LoVo (cell line): ENCODE data around the gene GOSR2.
"Not testable (repeated sequence)": the region's sequence is repeated elsewhere in the genome, so short reads cannot be mapped to it uniquely, and the experiment has no call there.

ENCODE experiments used
- DNase-seq: peaks from one replicate; pipeline ENCODE4 v3.0.0-alpha.2; 2016; ENCODE audit warnings: low spot score

GOSR2 gene

DNA sequence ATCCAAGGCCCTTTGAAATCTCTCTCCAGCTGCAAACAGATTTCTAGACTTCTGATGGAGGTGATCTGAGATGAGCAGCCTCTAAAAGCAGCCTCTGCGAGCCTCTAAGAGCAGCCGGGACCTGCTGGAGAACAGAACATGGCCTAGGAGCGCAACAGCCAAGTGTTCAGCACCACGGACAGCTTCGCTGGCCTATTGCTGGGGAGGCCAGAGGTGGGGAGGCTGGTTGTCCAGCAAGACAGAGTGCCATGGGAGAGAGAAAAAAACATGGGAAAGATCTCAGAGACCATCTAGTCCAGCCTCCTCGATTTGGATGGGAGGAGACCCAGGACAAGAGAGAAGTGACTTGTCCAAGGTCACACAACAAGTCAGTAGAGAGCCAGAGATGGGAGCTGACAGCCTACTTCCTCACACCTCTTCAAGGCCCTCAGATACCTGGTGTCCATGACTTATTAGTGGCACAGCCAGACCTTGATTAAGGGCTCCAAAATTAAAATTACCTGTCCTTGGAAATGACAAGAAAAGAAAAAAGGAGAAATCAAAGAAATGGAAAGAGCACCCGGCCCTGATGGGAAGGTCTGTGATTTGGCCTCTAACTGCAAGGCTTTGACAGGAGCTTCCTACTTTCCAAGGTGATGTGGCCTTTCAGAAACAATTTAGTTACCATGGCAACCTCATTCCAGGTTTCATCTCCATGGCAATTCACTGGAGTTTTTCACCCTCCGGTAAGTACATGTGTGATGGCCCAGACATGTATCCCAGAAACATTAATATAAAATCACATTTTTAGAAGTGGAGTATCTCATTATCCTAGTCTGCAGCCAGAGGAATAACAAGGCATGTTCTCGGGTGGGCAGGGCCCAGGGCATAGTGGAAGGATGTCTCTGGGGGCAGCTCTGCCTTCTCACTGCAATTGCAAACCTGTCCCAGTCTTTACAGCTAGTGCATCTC lies 41.6 kb downstream of the GOSR2 start:
- DNase-seq = no peak

DNA sequence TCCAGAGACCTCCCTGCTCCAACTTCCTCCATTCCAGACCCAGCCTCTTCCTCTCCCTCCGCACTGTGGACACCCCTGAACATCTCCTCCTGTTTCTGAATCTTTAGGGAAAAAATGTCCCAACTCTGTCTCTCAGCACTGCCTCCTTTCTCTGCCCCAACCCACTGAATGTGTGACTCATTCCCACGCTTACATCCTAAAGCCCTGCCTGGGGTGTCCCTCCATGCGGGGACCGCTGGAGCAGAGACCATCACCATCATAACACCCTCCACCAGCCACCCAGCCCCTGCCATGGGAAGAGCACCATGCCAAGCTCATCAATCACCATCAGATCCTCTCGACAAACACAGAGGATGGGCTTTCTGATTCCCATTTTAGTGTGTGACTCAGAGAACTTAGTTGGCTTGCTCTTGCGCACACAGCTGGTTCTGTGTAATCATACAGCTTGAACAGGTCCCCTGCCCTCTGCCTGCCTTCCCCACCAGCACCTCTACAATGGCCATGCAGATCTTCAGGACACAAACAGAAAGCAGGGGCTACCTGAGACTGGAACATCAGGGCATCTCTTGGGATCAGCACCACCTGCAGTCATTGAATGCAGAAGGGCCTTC lies 45.4 kb downstream of the GOSR2 start:
- DNase-seq = no peak

DNA sequence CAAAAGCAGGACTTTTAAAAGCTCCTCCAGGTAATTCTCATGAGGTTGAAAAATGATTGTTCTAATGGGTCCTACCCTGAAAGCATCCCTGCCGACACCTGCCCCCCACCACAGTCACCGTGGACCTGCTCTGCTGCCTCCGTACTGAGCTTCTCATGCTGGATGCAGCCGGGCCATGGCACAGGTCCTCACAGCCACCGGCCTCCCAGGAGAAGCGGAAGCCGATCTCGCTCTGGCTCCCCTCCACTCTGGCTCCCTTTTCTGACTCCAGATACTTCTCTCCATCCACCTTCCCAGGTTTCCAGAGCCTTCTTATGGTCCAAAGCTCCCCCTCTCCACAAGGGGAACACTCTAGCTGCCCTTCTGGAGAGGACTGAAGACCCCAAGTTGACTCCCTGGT lies 45.9 kb downstream of the GOSR2 start:
- DNase-seq = no peak

DNA sequence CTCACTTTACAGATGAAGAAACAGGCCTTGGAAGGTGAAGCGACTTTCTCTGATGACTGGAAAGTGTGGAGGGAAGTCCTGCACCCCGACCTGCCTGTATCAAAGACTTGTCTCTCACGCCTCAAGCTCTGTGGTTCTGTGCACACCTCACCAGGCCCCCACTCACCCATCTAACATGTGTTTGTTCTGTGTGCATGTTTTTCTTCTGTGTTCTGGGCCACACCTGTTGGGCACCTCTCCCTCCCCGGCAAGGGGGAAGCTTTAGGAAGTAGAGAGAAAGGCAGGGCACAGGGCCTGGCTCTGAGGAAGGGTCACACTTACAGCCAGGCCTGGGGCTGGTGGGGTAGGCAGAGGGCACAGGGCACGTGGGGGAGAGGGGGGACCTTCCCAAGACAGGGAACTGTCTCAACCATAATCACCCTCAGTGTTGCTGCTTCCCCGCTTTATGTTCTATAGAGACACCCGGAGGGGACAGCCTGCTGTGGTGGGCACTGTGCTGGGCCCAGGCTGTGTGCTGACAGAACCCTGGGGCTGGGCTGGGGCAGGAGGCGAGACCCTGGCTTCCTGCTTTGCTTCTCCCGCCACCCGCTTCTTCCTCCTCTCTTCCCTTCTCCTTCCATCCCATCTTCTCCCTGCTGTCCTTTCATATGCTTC lies 48.8 kb downstream of the GOSR2 start:
- no peak for DNase-seq

DNA sequence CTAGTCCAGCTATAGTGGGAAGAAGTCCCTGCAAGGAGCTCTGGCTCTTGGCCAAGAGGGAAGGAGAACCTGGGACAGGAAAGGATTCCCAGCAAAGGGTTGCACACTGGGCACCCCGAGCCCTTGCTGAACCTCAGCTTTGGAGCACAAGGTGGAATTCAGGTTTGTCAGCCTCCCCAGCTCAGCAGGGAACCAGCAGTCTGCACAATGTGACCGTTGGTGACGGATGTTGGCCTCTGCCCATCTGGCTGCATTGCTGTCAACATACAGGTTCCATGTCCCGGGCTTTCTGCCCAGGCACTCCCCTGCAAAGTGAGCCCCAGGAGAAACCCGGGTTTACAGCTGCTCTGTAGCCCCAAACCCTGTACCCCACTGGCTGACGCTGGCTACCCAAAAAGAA lies 49.4 kb downstream of the GOSR2 start:
- DNase-seq = no peak

DNA sequence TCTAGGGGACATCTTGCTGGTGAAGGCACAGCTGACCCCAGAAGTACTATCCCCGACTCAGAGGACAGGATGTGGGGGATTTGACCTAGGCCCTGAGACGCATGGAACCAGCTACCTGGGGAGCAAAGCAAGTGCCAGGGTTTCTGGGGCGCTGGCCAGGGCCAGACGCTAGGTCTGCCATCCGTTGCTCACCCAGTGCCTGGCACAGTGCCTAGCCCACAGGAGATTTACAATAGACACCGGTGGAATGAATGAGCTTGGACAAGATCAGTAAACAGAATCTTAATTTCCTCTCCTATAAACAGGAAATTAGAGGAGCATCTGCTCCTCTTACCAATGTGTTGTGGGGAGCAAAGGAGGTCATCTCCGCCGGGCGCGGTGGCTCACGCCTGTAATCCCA lies 51.1 kb downstream of the GOSR2 start:
- DNase-seq = no peak

DNA sequence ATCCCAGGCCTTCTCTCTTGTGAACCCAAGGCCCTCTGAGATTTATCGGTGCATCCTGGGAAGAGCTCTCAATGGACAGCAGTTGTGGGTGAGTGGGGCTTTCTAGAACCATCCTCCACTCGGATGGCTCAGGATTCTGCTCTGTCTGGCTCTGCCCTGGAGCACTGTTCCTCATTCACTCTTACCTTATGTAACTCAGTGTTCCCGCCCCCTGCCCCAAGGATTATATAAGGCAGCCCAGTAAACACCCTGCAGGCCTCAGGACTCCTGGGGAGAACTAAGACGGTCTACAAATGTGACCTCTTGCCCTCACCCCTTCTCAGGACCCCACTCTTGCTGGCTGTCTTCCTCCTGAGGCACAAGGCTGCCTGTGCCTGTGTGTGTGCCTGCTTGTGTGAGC lies 52.3 kb downstream of the GOSR2 start:
- no peak for DNase-seq

DNA sequence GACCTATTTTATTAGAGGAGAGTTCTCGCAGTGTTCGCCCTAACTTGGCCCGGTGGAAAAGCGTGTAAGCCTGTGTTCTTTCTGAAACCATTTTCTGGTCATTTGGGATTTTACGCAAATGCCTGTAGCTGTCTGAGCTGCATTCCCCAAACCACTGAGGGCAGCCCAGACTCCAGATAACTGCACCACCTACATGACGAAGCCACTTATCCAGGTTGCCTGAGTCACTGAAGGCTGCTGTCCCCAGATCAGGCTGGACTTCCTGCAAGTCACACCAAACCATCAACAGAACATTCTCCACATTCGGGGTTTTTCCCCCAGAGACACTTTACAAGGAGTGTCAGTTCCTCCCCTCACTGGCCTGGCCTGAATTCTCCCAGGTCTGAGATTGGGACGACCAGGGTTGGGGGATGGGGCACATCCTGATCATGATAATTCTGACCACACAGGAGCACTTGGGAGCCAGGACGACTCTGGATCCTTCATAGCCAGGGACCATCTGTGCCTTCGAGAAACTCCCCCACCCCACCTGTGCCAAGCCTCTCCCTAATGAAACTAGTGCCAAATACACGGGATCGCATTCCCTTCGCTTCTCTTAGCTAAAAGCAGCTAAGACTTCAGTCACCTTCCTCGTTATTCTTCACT lies 53.8 kb downstream of the GOSR2 start:
- DNase-seq = no peak

DNA sequence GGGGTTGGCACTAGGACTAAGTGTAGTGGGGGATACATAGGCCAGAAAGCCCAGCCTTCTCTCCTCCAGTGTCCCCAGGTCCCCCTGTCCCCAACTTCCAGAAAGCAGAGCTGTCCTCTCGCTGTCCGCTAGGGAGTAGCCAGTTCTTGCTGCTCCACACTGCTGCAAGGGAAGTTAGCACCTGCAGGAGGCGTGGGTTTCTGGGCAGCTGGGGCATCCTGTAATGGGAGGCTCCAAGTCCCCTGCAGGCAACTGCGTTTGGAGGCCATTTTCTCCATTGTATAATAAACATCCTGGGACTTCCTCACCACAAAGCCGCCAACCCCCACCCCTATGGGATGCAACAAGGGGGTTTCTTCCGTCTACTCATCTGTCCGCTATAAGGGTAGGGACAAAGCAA lies 54.4 kb downstream of the GOSR2 start:
- no peak for DNase-seq

DNA sequence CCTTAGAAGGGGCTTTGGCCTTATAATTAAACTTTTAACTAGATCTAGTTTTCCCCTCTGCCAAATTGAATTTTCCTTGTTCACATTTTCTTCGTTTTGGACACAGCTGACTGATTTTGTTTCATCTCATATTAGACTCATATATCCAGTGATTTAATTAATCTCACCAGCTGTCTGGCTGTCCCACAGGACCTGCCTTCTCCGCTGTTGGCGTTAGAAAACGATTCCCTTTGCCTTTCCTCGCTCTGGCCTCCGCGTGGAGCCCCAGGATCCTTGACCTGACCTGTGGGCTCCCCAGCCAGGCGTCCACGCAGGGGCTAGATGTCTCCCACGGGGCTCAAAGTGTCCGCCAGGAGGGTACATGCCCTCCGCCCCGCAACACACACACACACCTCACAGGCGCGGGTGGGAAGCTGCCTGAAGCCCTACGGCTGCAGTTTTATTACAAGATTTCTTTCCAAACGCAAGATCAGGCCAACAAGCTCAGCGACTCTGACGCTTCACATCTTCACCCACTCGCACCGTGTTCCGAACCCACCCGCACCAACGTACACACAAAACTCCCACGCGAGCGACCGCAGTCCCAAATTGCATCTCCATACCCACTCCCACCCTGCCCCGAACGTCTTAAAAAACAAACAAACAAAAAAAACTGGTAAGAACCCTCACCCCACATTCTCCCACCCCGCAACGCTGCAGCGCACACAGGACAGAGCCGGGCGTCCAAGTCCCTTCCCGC lies 55.0 kb downstream of the GOSR2 start:
- DNase-seq = no peak

DNA sequence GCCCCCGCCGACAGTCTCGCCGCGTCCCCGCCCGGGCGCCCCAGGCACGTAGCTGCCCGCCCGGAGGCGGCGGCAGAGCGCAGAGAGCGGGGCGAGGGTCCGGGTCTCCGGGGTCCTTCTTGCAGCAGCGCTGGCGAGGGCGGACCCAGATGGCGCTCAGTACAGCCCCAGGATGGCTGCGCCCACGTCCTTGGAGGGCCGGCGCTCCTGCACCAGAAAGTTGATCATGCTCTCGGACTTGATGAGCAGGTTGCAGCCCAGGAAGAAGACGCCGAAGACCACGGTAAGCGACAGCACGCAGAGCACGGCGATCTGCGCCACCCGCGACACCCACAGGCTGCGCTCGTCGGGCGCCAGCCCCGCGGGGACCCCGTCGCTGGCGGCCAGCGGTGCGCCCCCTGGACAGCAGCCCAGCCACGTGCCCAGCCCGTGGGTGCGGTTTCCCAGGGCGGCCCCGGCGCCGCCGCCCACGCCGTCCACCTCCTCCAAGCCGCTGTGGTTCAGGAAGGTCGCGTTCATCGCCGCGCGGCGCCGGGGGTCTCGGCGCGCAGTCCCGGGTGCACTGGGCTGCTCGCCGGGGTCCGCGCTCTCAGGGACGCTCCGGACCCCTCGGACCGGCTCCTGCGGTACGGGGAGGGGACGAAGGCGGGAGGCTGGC lies 55.7 kb downstream of the GOSR2 start:
- no peak for DNase-seq

DNA sequence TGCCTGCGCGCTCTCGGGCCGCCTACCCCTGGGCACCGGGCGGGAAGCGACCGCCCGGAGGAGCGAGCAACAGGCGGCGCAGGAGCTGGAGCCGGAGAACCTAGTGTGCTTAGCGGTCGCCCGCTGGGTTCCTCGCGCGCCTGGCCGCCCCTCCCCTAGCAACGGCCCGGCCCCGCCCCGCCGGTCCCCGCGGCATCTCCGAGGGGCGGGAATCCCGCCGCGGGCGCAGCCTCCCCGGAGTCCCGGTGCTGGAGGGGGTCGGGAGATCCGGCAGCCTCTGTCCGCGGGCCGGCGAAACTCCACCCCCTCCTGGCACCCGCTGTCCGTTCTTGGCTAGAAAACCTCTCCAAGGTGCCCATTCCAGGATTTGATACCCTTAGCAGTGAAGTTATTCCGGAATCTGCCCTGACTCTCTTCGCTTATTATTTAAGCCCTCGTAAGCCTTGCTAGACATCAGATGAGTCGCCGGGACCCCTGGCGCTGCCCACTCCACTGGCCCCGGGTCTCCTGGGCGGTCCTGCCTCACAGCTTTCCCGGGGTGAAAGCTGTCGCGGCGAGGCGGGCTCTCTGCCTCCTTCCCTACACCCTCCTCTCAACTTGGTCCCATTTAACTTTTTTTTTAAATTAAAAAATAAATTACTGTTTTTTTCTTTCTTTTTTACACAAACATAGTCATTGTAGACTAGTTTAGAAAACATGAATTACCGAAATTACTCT lies 56.3 kb downstream of the GOSR2 start, which contains the start of gene RPRML:
RPRML (minus strand) TSS at position 107 of the 717 bp plus-strand sequence. CDS start 246 bp downstream, outside the sequence.
- DNase-seq = peak; percentile 33

DNA sequence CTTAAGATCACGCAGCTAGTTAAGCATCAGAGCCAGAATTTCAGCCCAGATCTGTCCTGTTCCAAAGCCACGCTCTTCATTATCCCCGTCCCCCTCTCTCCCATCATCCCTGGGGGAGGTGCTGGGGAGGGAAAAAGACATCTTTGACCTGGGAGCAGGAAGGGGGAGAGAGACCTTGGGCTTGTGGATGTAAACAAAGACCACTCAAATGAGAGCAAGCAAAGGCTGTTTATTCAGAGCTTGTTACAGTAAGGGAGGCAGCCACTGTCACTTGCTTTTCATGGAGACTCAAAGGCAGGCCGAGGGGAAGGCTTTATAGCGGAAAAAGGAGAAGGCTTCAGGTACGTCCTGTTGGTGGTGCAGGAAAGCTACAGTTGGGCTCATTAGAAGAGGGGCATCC lies 59.6 kb downstream of the GOSR2 start:
- no peak for DNase-seq

DNA sequence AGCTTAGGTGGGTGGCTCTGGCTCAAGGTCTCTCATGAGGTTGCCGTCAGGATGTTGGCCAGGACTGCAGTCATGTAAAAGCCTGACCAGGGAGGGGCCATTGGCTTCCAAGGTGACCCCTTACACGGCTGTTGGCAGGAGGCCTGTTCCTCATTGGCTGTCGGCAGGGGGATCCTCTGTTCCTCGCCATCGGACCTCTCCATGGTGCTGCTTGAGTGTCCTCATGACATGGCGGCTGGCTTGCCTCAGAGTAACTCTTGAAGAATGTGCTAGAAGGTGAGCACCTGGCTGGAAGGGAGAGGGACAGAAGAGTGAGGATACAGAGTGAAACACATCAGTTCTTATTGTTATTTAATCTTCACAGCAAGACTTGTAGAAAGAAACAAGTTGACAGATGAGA lies 60.8 kb downstream of the GOSR2 start:
- no peak for DNase-seq

DNA sequence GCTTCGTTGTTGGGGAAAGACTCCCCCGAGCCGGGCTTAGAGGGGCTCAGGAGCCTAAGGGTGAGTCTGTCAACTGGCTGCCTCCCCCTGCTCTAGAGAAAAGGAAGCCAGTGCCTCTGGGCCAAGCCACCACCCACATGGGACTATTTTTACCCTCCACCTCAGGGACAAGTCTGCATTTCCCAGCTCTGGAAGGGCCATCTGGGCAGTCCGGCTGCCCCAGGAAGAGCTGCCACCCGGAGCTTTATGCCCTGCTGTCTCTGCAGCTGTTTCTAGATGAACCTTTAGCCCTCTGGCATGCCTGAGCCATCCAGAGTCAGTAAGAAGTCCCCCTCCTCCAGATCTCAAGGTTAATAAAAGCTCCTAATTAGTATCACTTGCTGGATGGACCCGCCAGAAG lies 61.4 kb downstream of the GOSR2 start:
- no peak for DNase-seq

DNA sequence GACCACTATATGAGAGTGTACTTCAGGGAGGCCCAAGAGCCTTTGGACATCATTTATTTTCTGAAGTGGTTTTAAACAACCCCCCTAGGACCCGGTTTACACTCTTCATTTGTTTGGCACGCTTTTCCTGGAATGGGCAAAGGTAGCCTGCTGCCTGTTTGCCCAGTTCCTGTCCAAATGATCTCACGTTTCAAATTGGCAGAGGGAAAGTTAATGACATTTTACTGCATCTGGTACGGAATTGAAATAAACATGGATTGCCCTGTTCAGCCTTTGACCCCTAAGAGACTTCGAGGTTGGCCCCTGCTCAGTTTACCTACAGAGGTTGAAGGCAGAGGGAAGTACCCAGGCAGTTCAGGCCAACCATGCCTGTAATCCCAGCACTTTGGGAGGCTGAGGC lies 61.9 kb downstream of the GOSR2 start:
- DNase-seq = no peak

DNA sequence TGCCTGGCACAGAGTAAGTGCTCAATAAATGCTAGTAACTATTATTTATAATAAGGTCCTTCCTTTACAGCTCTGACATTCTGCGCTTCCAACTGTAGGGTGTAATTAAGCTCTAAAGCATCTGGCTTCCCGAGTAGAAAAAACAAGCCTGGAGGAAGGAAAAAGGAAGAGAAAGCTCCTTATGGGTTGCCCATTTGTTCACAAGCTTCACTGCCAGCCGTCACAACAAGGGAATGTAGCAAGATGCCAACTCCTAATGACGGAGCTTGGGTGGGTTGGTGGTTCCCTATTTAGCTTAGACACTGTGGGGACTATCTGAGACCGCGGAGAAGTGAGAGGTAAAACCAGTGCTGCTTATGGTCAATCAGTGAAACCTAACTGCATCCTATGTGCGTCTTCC lies 63.4 kb downstream of the GOSR2 start:
- no peak for DNase-seq

DNA sequence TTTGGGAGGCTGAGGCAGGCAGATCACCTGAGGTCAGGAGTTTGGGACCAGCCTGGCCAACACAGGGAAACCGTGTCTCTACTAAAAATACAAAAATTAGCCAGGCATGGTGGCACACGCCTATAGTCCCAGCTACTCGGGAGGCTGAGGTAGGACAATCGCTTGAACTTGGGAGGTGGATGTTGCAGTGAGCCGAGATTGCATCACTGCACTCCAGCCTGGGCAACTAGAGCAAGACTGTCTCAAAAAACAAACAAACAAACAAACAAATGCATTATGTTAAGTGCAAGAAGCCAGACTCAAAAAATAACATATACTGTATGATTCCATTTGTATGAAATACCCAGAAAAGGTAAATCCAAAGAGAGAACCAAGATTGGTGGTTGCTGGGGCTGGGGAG lies 65.0 kb downstream of the GOSR2 start:
- DNase-seq = not testable (repeated sequence)

DNA sequence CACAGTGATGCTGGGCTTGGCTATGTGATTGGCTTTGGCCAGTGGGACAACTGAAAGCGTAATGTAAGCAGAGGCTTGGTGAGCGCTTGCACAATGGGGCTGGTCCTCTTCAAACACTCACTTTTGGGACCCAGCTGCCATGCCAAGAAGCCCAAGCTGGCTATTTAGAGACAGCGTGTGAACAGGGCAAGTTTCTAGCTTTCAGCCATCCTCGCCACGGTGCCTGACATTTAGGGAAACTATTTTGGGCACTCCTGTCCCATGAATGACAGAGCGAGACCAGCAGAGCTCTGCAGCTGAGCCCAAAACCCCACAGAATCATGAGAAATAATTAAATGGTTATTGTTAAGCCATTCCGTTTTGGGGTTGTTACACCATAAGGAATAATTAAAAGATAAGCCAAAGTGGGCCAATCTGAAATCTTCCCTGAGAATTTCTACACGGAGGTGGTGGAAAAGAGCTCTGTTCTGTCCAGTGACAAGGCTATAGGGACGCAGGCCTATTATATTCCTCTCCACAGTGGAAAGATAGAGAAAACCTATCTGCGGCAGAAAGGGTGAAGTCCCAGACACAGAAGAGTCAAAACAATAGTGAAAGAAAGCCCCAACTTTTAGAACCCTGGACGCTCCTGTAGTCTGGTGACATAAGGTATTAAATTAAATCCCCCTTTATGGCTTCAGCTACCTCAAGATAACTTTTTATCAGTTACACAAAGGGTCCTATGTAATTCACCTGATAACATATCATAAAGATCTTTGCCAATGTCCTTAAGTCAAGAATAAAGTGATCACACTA lies 66.9 kb downstream of the GOSR2 start:
- no peak for DNase-seq

DNA sequence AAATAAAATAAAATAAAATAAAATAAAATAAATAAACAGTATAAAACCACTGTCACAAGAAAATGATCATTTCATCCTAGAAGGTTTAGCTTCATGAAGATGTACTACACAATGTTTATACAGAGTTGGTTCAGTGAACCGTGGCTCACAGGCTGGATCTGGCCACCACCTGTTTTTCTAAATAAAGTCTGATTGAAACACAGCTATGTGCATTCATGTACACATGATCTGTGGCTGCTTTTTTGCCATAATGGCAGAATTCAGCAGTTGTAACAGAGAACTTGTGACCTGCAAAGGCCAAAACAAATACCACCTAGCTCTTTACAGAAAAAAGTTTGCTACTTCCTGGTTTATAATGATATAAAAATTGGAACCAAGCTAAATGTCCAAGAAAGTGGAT lies 68.7 kb downstream of the GOSR2 start:
- no peak for DNase-seq
